ENCODE data around the gene NUP160. TPM values are rescaled to one million over a fixed set of nuclear protein-coding genes. Genes with fewer than 3 reads are reported as not detected.
"Not testable (repeated sequence)": the region's sequence is repeated elsewhere in the genome, so short reads cannot be mapped to it uniquely, and the experiment has no call there.

The NUP160 gene
- total and polyA plus RNA-seq, 2 of the 4 experiments (the other 2 are of a cell fraction): 12.5 to 35.0 TPM

GRCh38 chr11:47837292-47837691 is 10.9 kb downstream of the NUP160 start:
- Histone ChIP-seq H4K91ac (ENCODE audit: insufficient read depth, low read depth, low read length) (no peak overlapping the region), H3K9me1 (ENCODE audit: insufficient read depth, low read length) (no peaks in the 10 kb centered on the region), H2BK20ac (ENCODE audit: low read depth, low read length) (no peak overlapping the region), H3K27ac (ENCODE audit: insufficient read depth, low read length) (no peak overlapping the region), H2AK9ac (replicated peaks; ENCODE audit: low read depth, low read length, poor library complexity) (no peak overlapping the region), H3K36me3 (ENCODE audit: control insufficient read depth, insufficient read depth, low read length) (peaks cover 57% of the 10 kb centered on the region), H2BK120ac (ENCODE audit: low read depth, low read length) (no peak overlapping the region), H2BK15ac (ENCODE audit: low read depth, low read length) (no peak overlapping the region), H3K18ac (ENCODE audit: low read depth, low read length) (no peak overlapping the region), H3K4me1 (ENCODE audit: control insufficient read depth, insufficient read depth, low read length) (no peaks in the 10 kb centered on the region), H3K4me3 (ENCODE audit: insufficient read depth, low read depth, low read length) (no peak overlapping the region), H3K4ac (ENCODE audit: low read depth, low read length) (no peak overlapping the region), H3K14ac (replicated peaks; ENCODE audit: low read depth, low read length) (no peak overlapping the region), H3K9me3 (ENCODE audit: control insufficient read depth, insufficient read depth, low read length) (no peaks in the 10 kb centered on the region), H4K8ac (ENCODE audit: low read depth in 2 of 2, low read length in 2 of 2) (no peak overlapping the region), H3K27me3 (ENCODE audit: control insufficient read depth, insufficient read depth, low read length) (no peaks in the 10 kb centered on the region), H2AK5ac (ENCODE audit: low read depth, low read length) (no peak overlapping the region), H2AFZ (replicated peaks; ENCODE audit: low read length, poor library complexity) (no peak overlapping the region), H3K9ac (ENCODE audit: low read depth, low read length) (no peak overlapping the region), H3K23ac (ENCODE audit: low read depth, low read length) (no peak overlapping the region), H4K5ac (ENCODE audit: low read depth, low read length) (no peak overlapping the region), H3K4me2 (ENCODE audit: low read depth, low read length) (no peak overlapping the region), H3K56ac (ENCODE audit: extremely low read depth, insufficient read depth, low read length) (no peak overlapping the region), H4K20me1 (ENCODE audit: insufficient read depth, low read length) (no peaks in the 10 kb centered on the region), H3K79me1 (ENCODE audit: low read depth in 1 of 2, low read length in 2 of 2) (peaks cover 14 to 25% of the 10 kb centered on the region in 2 experiments), H2BK5ac (ENCODE audit: low read depth, low read length, poor library complexity, severe bottlenecking) (no peak overlapping the region)
- in situ Hi-C loops (cut with MboI; ENCODE audit: low sequenced_read_pairs): no loop called here
- dilution Hi-C loops (cut with HindIII; ENCODE audit: low sequenced_read_pairs, unreplicated experiment): no loop called here
- intact Hi-C loops (cut with micrococcal nuclease): no loop called here
- no peak for TF ChIP-seq MAZ (IDR thresholded peaks at IDR 0.05; ENCODE audit: borderline replicate concordance, low read depth, low read length)
- no peak for TF ChIP-seq NFE2L2 (IDR thresholded peaks at IDR 0.05; ENCODE audit: low read depth, low read length)
- TF ChIP-seq POLR2A (IDR thresholded peaks at IDR 0.05; ENCODE audit: low read depth, low read length): no peak
- TF ChIP-seq MAFK (IDR thresholded peaks at IDR 0.05; ENCODE audit: low read depth, low read length): peak; percentile 82
- POLR2A ChIA-PET (ENCODE audit: unreplicated experiment): no interaction called here
- no peak for DNase-seq
- BruUV-seq (replicated peaks): no TSS peak
- no peak for ATAC-seq (ENCODE audit: low read depth)
- 86% methylated on average over 1 of the region's 6 CpGs; no CpG with 5 or more reads in 1 of the 2 experiments for WGBS, 2 experiments (ENCODE audit: extremely low coverage in 2 of 2, insufficient read length in 1 of 2)
- CTCF ChIA-PET: no interaction called here

GRCh38 chr11:47830013-47830412 is 18.1 kb downstream of the NUP160 start:
- H3K9me1 ChIP-seq (ENCODE audit: insufficient read depth, low read length); BruUV-seq (replicated peaks); H3K4me3 ChIP-seq (ENCODE audit: insufficient read depth, low read depth, low read length); H2AK5ac ChIP-seq (ENCODE audit: low read depth, low read length); ATAC-seq (ENCODE audit: low read depth); H4K20me1 ChIP-seq (ENCODE audit: insufficient read depth, low read length); H2BK120ac ChIP-seq (ENCODE audit: low read depth, low read length); intact Hi-C loops (cut with micrococcal nuclease); DNase-seq; H3K27ac ChIP-seq (ENCODE audit: insufficient read depth, low read length); CTCF ChIA-PET; H3K9ac ChIP-seq (ENCODE audit: low read depth, low read length); H3K4me2 ChIP-seq (ENCODE audit: low read depth, low read length); POLR2A ChIA-PET (ENCODE audit: unreplicated experiment); H4K91ac ChIP-seq (ENCODE audit: insufficient read depth, low read depth, low read length); H3K18ac ChIP-seq (ENCODE audit: low read depth, low read length); H3K27me3 ChIP-seq (ENCODE audit: control insufficient read depth, insufficient read depth, low read length); H2BK5ac ChIP-seq (ENCODE audit: low read depth, low read length, poor library complexity, severe bottlenecking); H2AFZ ChIP-seq (replicated peaks; ENCODE audit: low read length, poor library complexity); H3K56ac ChIP-seq (ENCODE audit: extremely low read depth, insufficient read depth, low read length); H3K4ac ChIP-seq (ENCODE audit: low read depth, low read length); H4K5ac ChIP-seq (ENCODE audit: low read depth, low read length); H3K14ac ChIP-seq (replicated peaks; ENCODE audit: low read depth, low read length); H2BK20ac ChIP-seq (ENCODE audit: low read depth, low read length); H2AK9ac ChIP-seq (replicated peaks; ENCODE audit: low read depth, low read length, poor library complexity); H3K23ac ChIP-seq (ENCODE audit: low read depth, low read length); H4K8ac ChIP-seq (ENCODE audit: low read depth in 2 of 2, low read length in 2 of 2); H3K9me3 ChIP-seq (ENCODE audit: control insufficient read depth, insufficient read depth, low read length); dilution Hi-C loops (cut with HindIII; ENCODE audit: low sequenced_read_pairs, unreplicated experiment); H3K4me1 ChIP-seq (ENCODE audit: control insufficient read depth, insufficient read depth, low read length); H2BK15ac ChIP-seq (ENCODE audit: low read depth, low read length); in situ Hi-C loops (cut with MboI; ENCODE audit: low sequenced_read_pairs): not testable (repeated sequence)
- H3K79me1 ChIP-seq (ENCODE audit: low read depth in 1 of 2, low read length in 2 of 2): peaks cover 26 to 48% of the 10 kb centered on the region in 2 experiments
- peaks cover 26% of the 10 kb centered on the region for H3K36me3 ChIP-seq (ENCODE audit: control insufficient read depth, insufficient read depth, low read length)
- no CpG with 5 or more reads among the region's 1 CpG for WGBS, 2 experiments (ENCODE audit: extremely low coverage in 2 of 2, insufficient read length in 1 of 2)
